ENCODE results near the gene EXPH5.
A peak's percentile ranks its signal among the peaks of the same experiment; 100 is the strongest.

EXPH5 gene

DNA sequence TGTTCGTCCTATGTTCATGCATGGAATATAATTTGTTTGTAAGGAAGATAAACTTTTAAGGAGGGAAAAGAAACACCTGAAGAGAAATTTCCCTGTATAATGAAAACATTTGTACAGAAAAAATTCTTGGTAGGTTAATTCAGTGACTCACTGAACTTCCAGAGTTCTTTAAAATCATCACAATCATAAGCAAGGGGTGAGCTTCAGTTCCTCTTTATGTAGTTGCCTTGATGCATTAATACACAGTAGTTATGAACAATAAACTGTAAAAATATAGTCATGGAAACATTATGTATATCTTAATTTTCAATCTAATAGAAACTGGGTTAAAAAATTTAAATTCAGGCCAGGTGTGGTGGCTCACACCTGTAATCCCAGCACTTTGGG, 125.1 kb downstream of the EXPH5 start:
- no peak for DNase-seq (ENCODE audit: low spot score)

- DNase-seq (ENCODE audit: low spot score): peak; percentile 96
These were observed 126.3 kb downstream of the EXPH5 start, which contains the start of gene C11orf65 for GRCh38 chr11:108467091-108467823. TSS of gene C11orf65 (minus strand) at chr11:108467529. CDS start at chr11:108461559, 5,970 bp downstream.

DNA sequence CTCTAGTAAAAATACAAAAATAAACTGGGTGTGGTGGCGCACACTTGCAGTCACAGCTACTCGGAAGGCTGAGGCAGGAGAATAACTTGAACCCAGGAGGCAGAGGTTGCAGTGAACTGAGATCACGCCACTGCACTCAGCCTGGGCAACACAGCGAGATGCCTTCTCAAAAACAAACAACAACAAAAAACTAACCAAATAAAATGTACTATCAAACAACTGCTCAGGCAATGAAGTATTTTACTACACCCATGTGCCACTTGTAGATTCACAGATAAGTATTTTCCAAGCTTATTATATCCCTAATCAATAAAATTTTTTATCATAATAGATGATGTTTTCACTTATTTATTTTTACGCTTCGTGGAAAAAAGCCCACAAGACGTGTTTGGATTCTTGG, 127.2 kb downstream of the EXPH5 start:
- no peak for DNase-seq (ENCODE audit: low spot score)
